H1 (cell line): ENCODE measurements around the gene NOXO1. TPM values are rescaled to one million over a fixed set of nuclear protein-coding genes. Genes with fewer than 3 reads are reported as not detected.

Experiments
- CTCF ChIA-PET: fragments of 300-600 bp; sonication (Branson Sonifier 250); formaldehyde crosslinking; loops from one replicate; lab custom pipeline; 2021; ENCODE audit not compliant: partially characterized antibody; lab: Charles Lee
- POLR2A ChIA-PET: fragments of 300-600 bp; sonication (Branson Sonifier 250); formaldehyde crosslinking; loops from one replicate; lab custom pipeline; 2021; ENCODE audit warnings: inconsistent platforms; ENCODE audit not compliant: partially characterized antibody; lab: Charles Lee
- DNase-seq, 2 experiments: peaks; one replicate each; pipeline versions ENCODE4 v3.0.0 to v3.0.0-alpha.2; 2010 to 2022; ENCODE audit warnings: low spot score in 2 of 2, low read depth in 1 of 2, mixed read lengths in 1 of 2
- FAIRE-seq: peaks from 2 replicates; lab custom pipeline; 2011; peaks lifted over from hg19 to GRCh38; lab: Jason Lieb, UNC
- H2AFZ ChIP-seq: 2 replicates; pipeline ENCODE4 v1.8.1; 2012; ENCODE audit warnings: low read length, inconsistent platforms
- H2AK5ac ChIP-seq: 2 replicates; pipeline ENCODE4 v1.6.1; 2013; ENCODE audit warnings: low read depth, low read length
- H2BK120ac ChIP-seq: replicated peaks from 2 replicates; pipeline ENCODE3; 2013; ENCODE audit warnings: low read depth, low read length, inconsistent platforms
- H2BK12ac ChIP-seq: 2 replicates; pipeline ENCODE4 v1.6.1; 2013; ENCODE audit warnings: low read depth, low read length
- H2BK15ac ChIP-seq: 2 replicates; pipeline ENCODE4 v1.6.1; 2013; ENCODE audit warnings: low read length
- H2BK20ac ChIP-seq: 2 replicates; pipeline ENCODE4 v1.6.1; 2013; ENCODE audit warnings: low read length
- H2BK5ac ChIP-seq: 2 replicates; pipeline ENCODE4 v1.6.1; 2013; ENCODE audit warnings: low read depth, low read length
- H3K14ac ChIP-seq: 2 replicates; pipeline ENCODE4 v1.6.1; 2013; ENCODE audit warnings: inconsistent platforms; ENCODE audit not compliant: insufficient read length
- H3K18ac ChIP-seq: 2 replicates; pipeline ENCODE4 v1.6.1; 2013; ENCODE audit warnings: low read length; ENCODE audit errors: extremely low read depth
- H3K23ac ChIP-seq: 2 replicates; pipeline ENCODE4 v1.6.1; 2013; ENCODE audit warnings: inconsistent platforms; ENCODE audit not compliant: insufficient read length
- H3K23me2 ChIP-seq: 2 replicates; pipeline ENCODE4 v1.6.1; 2013; ENCODE audit warnings: low read depth, low read length
- H3K27ac ChIP-seq: 2 replicates; pipeline ENCODE4 v1.6.1; 2011; ENCODE audit warnings: low read depth, low read length, inconsistent platforms
- H3K27me3 ChIP-seq, 4 experiments: replicated peaks in 1 of 4; 1 replicate in 1 of 4; 2 replicates in 3 of 4; pipeline versions ENCODE4 v1.6.1 to v1.8.1; 2011 to 2013; ENCODE audit warnings: low read length in 3 of 4, mild to moderate bottlenecking in 3 of 4, inconsistent platforms in 2 of 4, mixed read lengths in 2 of 4, moderate library complexity in 1 of 4; ENCODE audit not compliant: control insufficient read depth in 3 of 4, insufficient read depth in 3 of 4; ENCODE audit errors: extremely low read depth in 1 of 4
- H3K36me3 ChIP-seq, 4 experiments: 2 replicates each; pipeline versions ENCODE4 v1.6.1 to v1.8.1; 2011 to 2013; ENCODE audit warnings: mild to moderate bottlenecking in 4 of 4, low read length in 3 of 4, moderate library complexity in 2 of 4, control low read depth in 1 of 4, inconsistent platforms in 1 of 4; ENCODE audit not compliant: insufficient read depth in 4 of 4, control insufficient read depth in 2 of 4
- H3K4ac ChIP-seq: replicated peaks from 2 replicates; pipeline ENCODE3; 2013; ENCODE audit warnings: low read length, low read depth, mixed read lengths, inconsistent platforms; ENCODE audit not compliant: insufficient read length
- H3K4me1 ChIP-seq, 4 experiments: replicated peaks in 1 of 4; 1 replicate in 1 of 4; 2 replicates in 3 of 4; pipeline versions ENCODE4 v1.6.1 to v1.8.1; 2011 to 2013; ENCODE audit warnings: low read length in 3 of 4, inconsistent platforms in 2 of 4, mixed read lengths in 1 of 4; ENCODE audit not compliant: insufficient read depth in 4 of 4, control insufficient read depth in 3 of 4
- H3K4me2 ChIP-seq, 2 experiments: 2 replicates each; pipeline versions ENCODE4 v1.6.1 to v1.8.1; 2011 to 2013; ENCODE audit warnings: low read depth in 2 of 2, low read length in 2 of 2, control low read depth in 1 of 2, inconsistent platforms in 1 of 2, mild to moderate bottlenecking in 1 of 2; ENCODE audit not compliant: insufficient read depth in 1 of 2
- H3K4me3 ChIP-seq, 4 experiments: fragments of 200-600, 300-600 bp in 1 of 4; sonication (generic), shearing (Covaris generic), sonication (Bioruptor Twin) in 1 of 4; 2 replicates each; pipeline versions ENCODE4 v1.5.1 to v1.8.1; 2011 to 2016; ENCODE audit warnings: low read length in 4 of 4, low read depth in 3 of 4, control low read depth in 2 of 4, inconsistent platforms in 2 of 4, mild to moderate bottlenecking in 2 of 4, mixed read lengths in 1 of 4, moderate library complexity in 1 of 4; ENCODE audit not compliant: insufficient read depth in 2 of 4; ENCODE audit errors: extremely low read depth in 1 of 4
- H3K56ac ChIP-seq: replicated peaks from 2 replicates; pipeline ENCODE3; 2013; ENCODE audit warnings: low read depth, mild to moderate bottlenecking, mixed read lengths, low read length, inconsistent platforms; ENCODE audit not compliant: insufficient read length
- H3K79me1 ChIP-seq: 2 replicates; pipeline ENCODE4 v1.6.1; 2013; ENCODE audit warnings: low read depth, low read length, control low read depth
- H3K79me2 ChIP-seq, 2 experiments: 2 replicates each; pipeline versions ENCODE4 v1.6.1 to v1.8.1; 2012 to 2013; ENCODE audit warnings: low read length in 2 of 2, mild to moderate bottlenecking in 2 of 2, inconsistent platforms in 1 of 2; ENCODE audit not compliant: insufficient read depth in 2 of 2, control insufficient read depth in 1 of 2
- H3K9ac ChIP-seq, 4 experiments: replicated peaks in 1 of 4; 1 replicate in 1 of 4; 2 replicates in 3 of 4; pipeline versions ENCODE4 v1.6.1 to v1.8.1; 2011 to 2013; ENCODE audit warnings: low read depth in 3 of 4, low read length in 3 of 4, control low read depth in 2 of 4, mild to moderate bottlenecking in 2 of 4, moderate library complexity in 2 of 4, inconsistent platforms in 1 of 4; ENCODE audit errors: extremely low read depth in 1 of 4
- H3K9me3 ChIP-seq, 2 experiments: 2 replicates each; pipeline versions ENCODE4 v1.6.1 to v1.8.1; 2012 to 2013; ENCODE audit warnings: mild to moderate bottlenecking in 2 of 2, moderate library complexity in 2 of 2, control low read depth in 1 of 2, inconsistent platforms in 1 of 2, low read depth in 1 of 2, low read length in 1 of 2, mixed read lengths in 1 of 2; ENCODE audit not compliant: insufficient read depth in 2 of 2
- H4K20me1 ChIP-seq, 2 experiments: replicated peaks in 1 of 2; 2 replicates each; pipeline versions ENCODE3 to v1.8.1; 2011 to 2013; ENCODE audit warnings: inconsistent platforms in 2 of 2, low read length in 2 of 2, mild to moderate bottlenecking in 1 of 2; ENCODE audit not compliant: insufficient read depth in 2 of 2, control insufficient read depth in 1 of 2
- H4K5ac ChIP-seq: 2 replicates; pipeline ENCODE4 v1.6.1; 2013; ENCODE audit warnings: low read length, low read depth, mixed read lengths, inconsistent platforms; ENCODE audit not compliant: insufficient read length
- H4K8ac ChIP-seq: 2 replicates; pipeline ENCODE4 v1.8.0; 2013; ENCODE audit warnings: mild to moderate bottlenecking, moderate library complexity, low read length, inconsistent platforms; ENCODE audit not compliant: insufficient read depth; ENCODE audit errors: extremely low read depth
- H4K91ac ChIP-seq: replicated peaks from 2 replicates; pipeline ENCODE3; 2013; ENCODE audit warnings: low read length, mixed read lengths, inconsistent platforms; ENCODE audit not compliant: insufficient read length
- CEBPB ChIP-seq: IDR thresholded peaks from 2 replicates; pipeline ENCODE4 v1.6.1; 2012; ENCODE audit warnings: low read depth, low read length
- EGR1 ChIP-seq: IDR thresholded peaks from 2 replicates; pipeline ENCODE4 v1.6.1; 2011; ENCODE audit warnings: low read depth, low read length, borderline replicate concordance
- HDAC6 ChIP-seq: IDR thresholded peaks from one replicate; pipeline ENCODE4 v1.7.1; 2012; ENCODE audit warnings: low read depth, mild to moderate bottlenecking, inconsistent platforms, low read length, moderate library complexity
- SIN3A ChIP-seq, 2 experiments: IDR thresholded peaks in 1 of 2; conservative IDR thresholded peaks in 1 of 2; 2 replicates each; pipeline ENCODE4 v1.6.1; 2011 to 2012; ENCODE audit warnings: low read length in 2 of 2, improper control_type of control experiment in 1 of 2, low read depth in 1 of 2, mild to moderate bottlenecking in 1 of 2
- ZNF274 ChIP-seq: IDR thresholded peaks from 2 replicates; pipeline ENCODE4 v1.7.0; 2012; ENCODE audit warnings: low read length, borderline replicate concordance; ENCODE audit errors: extremely low read depth
- WGBS, 2 experiments: shearing (Covaris generic) in 1 of 2; methylation state at CpG; one replicate each; pipeline versions ENCODE4 v1.1.6 to v1.1.7; 2013 to 2015; ENCODE audit warnings: low lambda C conversion rate in 2 of 2, mixed read lengths in 2 of 2, inconsistent platforms in 1 of 2, low coverage in 1 of 2, missing lambda C conversion rate in 1 of 2; ENCODE audit not compliant: insufficient replicate concordance in 2 of 2, insufficient coverage in 1 of 2, insufficient read length in 1 of 2; ENCODE audit errors: extremely low coverage in 1 of 2, missing lambda C conversion rate in 1 of 2; 5-methylcytosine and 5-hydroxymethylcytosine counted together
- polyA plus RNA-seq, 7 experiments: library from polyadenylated mRNA; depleted of rRNA in 3 of 7; stranded (reverse) in 5 of 7; unstranded in 2 of 7; fragments of >200 nt in 5 of 7; fragments of 200-250 nt in 2 of 7; gene quantifications; 1 replicate in 5 of 7; 2 replicates in 1 of 7; 4 replicates in 1 of 7; pipeline versions ENCODE4 v1.2.1 to v1.2.3, GENCODE V29; 2011 to 2013; ENCODE audit warnings: missing spikeins in 2 of 7, mixed read lengths in 2 of 7
- total RNA-seq: library from RNA; stranded (reverse); fragmentation: NEBNext Ultra II Directional; extraction: Animal tissue kit (Norgen Biotek cat#: 25700); gene quantifications from 2 replicates; pipeline ENCODE4 v1.2.1, GENCODE V29; 2021

The NOXO1 gene
- total and polyA plus RNA-seq, 2 of the 8 experiments (the other 6 are each of a cell fraction or from before 2014, with no cell fraction given) = 1.3 to 2.5 TPM

DNA sequence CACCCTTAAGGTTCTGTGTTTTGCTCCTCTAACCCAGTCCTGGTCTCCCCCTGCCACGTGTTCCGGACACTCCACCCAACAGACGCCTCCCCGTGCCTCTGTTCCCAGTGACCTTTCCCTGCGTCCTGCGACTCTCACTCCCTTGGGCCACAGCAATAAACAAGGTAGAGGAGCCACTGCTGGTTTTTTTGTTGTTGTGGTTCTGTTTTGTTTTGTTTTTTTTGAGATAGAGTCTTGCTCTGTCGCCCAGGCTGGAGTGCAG is 34.6 kb upstream of the NOXO1 start:
- H3K23me2 ChIP-seq = peaks cover 8% of the 10 kb centered on the region; the same call in 1 of the 2 replicates
- no peak overlapping the region for H2BK15ac ChIP-seq
- H3K14ac ChIP-seq = no peak overlapping the region
- H3K27me3 ChIP-seq = peaks cover 18 to 28% (median 22%) of the 10 kb centered on the region in 4 experiments
- H4K20me1 ChIP-seq = no peaks in the 10 kb centered on the region
- H3K36me3 ChIP-seq = peaks cover 0 to 5% (median 0%) of the 10 kb centered on the region in 4 experiments; a peak in 1 of 8 replicates
- H2AFZ ChIP-seq = no peak overlapping the region
- no peak overlapping the region for H2AK5ac ChIP-seq
- H2BK12ac ChIP-seq = no peak overlapping the region
- no peak overlapping the region for H3K4me2 ChIP-seq
- CTCF ChIA-PET = interaction anchor here (0.8 to 3.3 kb wide), 19 partner anchors 8 to 166 kb away, joined by 3 to 18 read pairs (median 5); partner anchors contain the start of gene PKD1
- no peak overlapping the region for H4K8ac ChIP-seq
- no peak overlapping the region for H2BK5ac ChIP-seq
- no peak overlapping the region for H2BK120ac ChIP-seq
- H3K79me2 ChIP-seq = no peaks in the 10 kb centered on the region
- no peaks in the 10 kb centered on the region for H3K9me3 ChIP-seq
- H2BK20ac ChIP-seq = no peak overlapping the region
- H4K5ac ChIP-seq = no peak overlapping the region
- no peak overlapping the region for H3K27ac ChIP-seq
- no peak overlapping the region for H3K4me3 ChIP-seq
- POLR2A ChIA-PET = interaction anchor here (0.9 to 1.3 kb wide), 4 partner anchors 11 to 137 kb away, joined by 3 to 7 read pairs (median 6); partner anchors contain the start of gene RPS2
- no peak for DNase-seq
- H3K56ac ChIP-seq = no peak overlapping the region
- 94% methylated on average over 7 of the region's 7 CpGs; no CpG with 5 or more reads in 1 of the 2 experiments for WGBS, 2 experiments
- H3K4me1 ChIP-seq = peaks cover 0 to 15% (median 2%) of the 10 kb centered on the region in 4 experiments; a peak in 4 of 7 replicates
- TF ChIP-seq ZNF274 = no peak
- no peak for TF ChIP-seq SIN3A (conservative IDR thresholded peaks at IDR 0.05 in 1 of 2, IDR thresholded peaks at IDR 0.05 in 1 of 2; ENCODE audit: low read depth in 1 of 2, low read length in 2 of 2)
- no peak for TF ChIP-seq CEBPB
- TF ChIP-seq HDAC6 = no peak
- no peak for TF ChIP-seq EGR1
- no peak overlapping the region for H3K9ac ChIP-seq
- no peak overlapping the region for H3K18ac ChIP-seq
- no peak overlapping the region for H3K23ac ChIP-seq
- FAIRE-seq = no peak
- H3K4ac ChIP-seq = no peak overlapping the region
- H3K79me1 ChIP-seq = no peaks in the 10 kb centered on the region
- H4K91ac ChIP-seq = no peak overlapping the region
